GM12801 (cell line): Measurements from ENCODE around the gene GAR1.

Source experiments
- CTCF ChIP-seq: IDR thresholded peaks from one replicate; pipeline ENCODE4 v1.5.1; 2011; ENCODE audit warnings: control low read depth; ENCODE audit not compliant: insufficient read length; ENCODE audit errors: extremely low read depth

GAR1 gene

GRCh38 chr4:109847896-109848442, 32.4 kb downstream of the GAR1 start, which contains the start of gene LRIT3:
TSS of gene LRIT3 (plus strand) at chr4:109848107. CDS start at chr4:109848202, 95 bp downstream.
- TF ChIP-seq CTCF: no peak

DNA sequence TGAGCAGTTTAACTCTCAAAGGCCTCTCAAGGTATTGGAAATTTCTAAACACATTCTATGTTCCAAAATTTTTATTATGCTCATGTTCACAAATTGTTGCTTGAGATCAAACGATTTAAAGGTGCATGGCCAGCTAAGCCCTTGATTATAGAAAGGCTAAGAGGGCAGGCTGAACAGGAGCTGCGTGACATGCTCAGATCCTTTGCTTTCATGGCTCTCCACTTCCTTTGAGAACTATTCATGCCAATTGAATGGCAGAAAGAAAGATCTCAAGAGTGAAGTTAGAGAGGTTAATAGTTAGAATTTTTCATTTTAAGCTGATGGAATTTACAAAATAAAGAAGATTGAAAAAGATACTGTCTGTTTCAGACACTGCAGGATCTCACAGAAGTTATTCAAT, 32.9 kb downstream of the GAR1 start:
- TF ChIP-seq CTCF: no peak

DNA sequence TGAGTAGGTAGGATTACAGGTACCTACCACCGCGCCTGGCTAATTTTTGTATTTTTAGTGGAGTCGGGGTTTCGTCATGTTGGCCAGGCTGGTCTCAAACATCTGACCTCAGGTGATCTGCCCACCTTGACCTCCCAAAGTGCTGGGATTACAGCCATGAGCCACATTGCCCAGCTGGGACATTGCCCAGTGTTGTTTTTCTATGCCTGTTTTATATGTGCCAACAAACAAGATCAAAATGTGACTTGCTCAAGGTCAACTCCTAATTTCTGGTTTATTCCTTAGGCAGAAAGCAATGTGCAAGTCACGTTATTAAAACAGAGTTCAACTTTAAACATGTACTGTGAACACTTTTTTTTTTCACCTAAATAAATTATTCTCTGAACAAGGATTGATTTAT, 35.0 kb downstream of the GAR1 start:
- TF ChIP-seq CTCF: no peak

DNA sequence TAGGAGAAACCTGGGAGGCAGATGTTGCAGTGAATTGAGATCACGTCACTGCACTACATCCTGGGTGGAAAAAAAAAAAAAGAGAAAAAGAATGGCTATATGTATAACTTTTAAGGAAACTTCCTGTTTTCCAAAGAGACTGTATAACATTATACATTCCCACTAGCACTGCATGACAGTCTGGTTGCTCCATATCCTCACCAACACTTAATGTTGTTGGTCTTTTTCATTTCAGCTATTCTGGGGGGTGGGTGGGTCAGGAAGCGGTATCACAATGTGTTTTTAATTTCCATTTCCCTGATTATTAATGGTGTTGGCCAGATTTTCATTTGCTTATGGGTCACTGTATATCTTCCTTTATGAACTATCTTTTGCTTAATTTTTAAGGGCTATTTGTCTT, 45.7 kb downstream of the GAR1 start:
- TF ChIP-seq CTCF: no peak

- no peak for TF ChIP-seq CTCF
These were observed 46.5 kb downstream of the GAR1 start for GRCh38 chr4:109861916-109862511.

DNA sequence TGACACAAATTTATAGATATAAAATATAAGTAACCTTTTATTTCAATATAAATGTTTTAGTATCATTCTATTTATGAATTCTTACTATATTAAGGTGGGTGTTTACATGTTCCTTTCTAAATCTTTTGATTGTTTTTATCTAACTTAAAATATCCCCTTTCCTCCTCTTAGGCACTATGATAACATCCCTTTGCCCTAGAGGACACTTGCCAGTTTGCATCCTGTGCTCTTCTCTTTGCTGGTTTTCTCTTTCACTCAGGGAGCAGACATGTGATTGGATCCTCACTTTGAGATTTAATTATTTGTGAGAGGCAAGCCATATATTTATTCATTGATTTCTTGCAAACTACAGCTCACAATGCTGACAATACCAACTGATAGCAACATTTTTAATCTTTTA, 48.6 kb downstream of the GAR1 start:
- TF ChIP-seq CTCF: no peak

DNA sequence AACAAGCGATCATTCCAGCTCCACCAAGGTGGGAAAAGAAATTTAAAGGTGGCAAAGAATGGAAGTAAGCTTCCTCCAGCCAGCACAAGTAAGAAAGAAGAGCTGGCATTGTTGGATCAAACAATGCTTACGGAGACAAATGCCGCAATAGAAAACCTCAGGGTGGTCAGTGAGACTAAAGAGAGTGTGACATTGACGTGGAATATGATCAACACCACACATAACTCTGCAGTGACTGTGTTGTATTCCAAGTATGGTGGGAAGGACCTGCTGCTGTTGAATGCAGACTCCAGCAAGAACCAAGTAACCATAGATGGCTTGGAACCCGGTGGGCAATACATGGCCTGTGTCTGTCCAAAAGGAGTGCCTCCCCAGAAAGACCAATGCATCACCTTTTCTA, 54.5 kb downstream of the GAR1 start:
- TF ChIP-seq CTCF: no peak

DNA sequence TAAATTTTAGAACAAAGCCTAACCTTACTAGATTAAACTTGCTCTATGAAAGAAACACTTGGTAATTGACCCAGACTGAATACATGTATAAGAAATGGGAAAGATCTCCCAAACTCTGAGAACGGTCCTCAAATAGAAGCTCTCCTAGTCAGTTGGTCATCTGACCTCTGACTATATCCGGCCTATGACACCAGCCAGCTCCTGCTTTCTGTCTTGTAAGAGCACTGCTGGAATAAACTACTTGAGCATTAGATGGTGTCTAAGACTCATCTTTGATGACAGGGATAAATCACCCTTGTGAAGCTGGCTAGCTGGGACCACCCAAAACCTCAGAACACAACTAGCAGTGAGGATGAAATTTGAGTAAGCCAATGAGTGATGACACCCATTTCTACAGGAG, 56.5 kb downstream of the GAR1 start:
- TF ChIP-seq CTCF: no peak
